Activated CD4-positive, CD25-positive, alpha-beta regulatory T cell (primary cell): Measurements from ENCODE around the gene CCR7.

Experiments
- DNase-seq, 4 experiments: peaks; one replicate each; lab custom pipeline; 2025; lab: John Stamatoyannopoulos, UW

CCR7 gene

DNA sequence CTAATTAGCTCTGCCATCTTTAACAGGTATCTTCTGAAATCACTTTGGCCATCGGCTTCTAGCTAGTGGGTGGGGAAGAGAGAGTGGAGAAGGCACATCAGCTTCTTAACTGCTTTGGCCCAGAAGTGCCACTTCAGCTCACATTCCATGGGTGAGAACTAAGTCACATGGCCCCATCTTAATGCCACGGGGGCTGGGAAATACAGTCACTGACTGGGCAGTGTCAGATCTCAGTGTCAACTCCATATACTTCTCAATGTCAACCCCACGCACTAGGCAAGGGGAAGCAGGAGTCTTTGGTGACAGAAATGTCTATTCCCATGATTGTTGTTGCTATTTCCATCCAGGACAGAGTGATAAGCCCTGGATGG lies 29.4 kb downstream of the CCR7 start:
- no peak for DNase-seq

- DNase-seq = no peak
These were observed 29.8 kb downstream of the CCR7 start for GRCh38 chr17:40535438-40535837.

- no peak for DNase-seq
These were observed 30.7 kb downstream of the CCR7 start for GRCh38 chr17:40534371-40535189.

- DNase-seq = no peak
These were observed 31.4 kb downstream of the CCR7 start for GRCh38 chr17:40533896-40534295.

DNA sequence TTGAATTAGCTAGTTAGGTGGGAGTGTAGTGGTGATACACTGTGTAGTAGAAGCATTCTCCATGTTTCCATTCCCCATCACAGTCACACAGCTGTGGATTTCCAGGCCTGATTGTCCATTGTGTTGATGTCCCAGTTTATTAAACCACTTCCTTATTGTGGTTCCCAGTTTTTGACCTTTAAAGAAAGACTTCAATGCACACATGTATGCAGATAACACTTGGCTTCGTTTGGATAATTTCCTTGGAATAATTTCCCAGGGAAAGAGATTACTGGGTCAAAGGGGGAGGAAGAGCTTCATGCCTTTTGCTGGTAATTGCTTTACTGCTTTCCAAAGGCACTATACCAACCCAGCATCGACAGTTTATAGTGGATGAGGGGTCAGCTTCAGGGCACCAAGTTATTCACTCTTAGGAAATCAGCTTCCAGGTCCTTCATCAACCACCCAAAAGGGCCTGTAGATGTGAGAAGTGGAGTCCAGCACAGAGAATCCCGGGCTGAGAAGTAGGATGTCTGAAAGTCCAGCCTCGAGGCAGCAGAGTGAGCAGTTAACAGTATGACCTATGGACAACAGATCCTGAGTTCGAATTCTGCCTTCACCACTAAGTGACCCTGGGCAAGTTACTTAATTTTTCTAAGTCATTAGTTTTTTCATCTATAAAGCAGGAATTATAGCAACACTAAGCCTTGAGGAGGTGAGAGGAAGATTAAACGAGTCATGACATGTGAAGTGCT lies 32.6 kb downstream of the CCR7 start:
- no peak for DNase-seq

DNA sequence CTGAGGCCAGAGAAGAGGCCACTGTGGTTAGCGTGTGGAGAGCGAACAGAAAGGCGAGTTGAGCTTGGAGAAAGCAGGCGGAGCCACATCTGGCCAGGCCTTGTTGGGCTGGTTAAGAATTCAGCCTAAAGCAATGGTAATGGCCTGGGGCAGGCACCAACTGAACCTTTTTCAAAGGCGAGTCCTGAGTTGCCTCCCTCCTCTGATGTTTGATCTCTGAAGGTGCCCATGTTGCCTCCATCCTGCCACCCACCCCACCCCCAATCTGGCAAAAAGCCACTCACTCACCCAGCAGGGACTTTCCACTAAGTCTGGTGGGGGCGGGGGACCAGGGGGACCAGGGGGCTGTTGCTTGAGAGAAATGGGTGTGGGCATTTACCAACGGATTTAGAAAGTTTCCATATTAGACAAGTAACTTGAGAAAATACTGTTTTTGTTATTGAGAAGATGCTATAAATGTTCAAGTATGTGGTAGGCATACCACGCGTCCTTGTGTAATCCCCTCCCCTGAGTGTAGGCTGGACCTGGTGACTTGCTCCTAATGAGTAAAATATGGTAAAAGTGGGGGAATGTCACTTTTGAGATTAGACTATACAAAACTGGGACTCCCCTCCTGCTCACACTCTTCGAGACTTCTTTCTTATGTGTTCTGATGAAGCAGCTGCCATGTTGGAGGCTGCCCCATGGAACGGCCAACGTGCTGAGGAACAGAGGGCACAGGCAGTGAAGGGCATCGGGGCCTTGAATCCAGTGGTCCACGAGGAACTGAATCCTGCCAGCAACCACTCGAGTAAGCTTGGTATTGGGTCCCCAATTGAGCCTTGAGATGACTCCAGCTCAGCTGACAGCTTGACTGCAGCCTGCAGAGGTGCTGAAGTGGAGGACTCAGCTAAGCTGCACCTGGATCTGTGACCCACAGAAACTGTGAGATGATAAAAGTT lies 34.0 kb downstream of the CCR7 start:
- peak in 3 of 4 experiments; percentile 17 to 34 (median 18) for DNase-seq

DNA sequence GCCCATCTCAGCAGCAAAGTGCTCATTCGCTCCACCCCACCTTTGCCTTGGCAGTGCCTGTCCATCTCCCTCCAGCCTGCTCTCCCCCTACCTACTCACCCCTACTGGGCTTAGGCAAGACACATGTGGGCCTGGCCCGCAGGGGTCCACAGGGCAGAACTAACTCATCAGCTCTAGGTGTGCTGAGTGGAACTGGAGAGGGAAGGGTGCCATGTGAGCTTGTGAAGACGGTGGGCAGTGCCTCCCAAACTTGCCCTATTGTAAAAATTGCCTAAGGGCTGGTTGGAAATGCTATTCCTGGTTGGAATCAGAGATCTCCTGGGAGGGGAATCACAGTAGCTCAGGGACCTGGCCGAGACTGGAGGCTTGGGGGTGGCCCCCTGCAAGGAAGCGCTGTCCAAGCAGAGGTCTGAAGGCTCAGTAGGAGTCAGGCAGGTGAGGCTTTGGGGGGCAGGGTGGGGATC lies 34.7 kb downstream of the CCR7 start:
- DNase-seq = no peak

GRCh38 chr17:40529991-40530390 lies 35.3 kb downstream of the CCR7 start:
- no peak for DNase-seq

- DNase-seq = no peak
These were observed 36.4 kb downstream of the CCR7 start for GRCh38 chr17:40528692-40529417.

DNA sequence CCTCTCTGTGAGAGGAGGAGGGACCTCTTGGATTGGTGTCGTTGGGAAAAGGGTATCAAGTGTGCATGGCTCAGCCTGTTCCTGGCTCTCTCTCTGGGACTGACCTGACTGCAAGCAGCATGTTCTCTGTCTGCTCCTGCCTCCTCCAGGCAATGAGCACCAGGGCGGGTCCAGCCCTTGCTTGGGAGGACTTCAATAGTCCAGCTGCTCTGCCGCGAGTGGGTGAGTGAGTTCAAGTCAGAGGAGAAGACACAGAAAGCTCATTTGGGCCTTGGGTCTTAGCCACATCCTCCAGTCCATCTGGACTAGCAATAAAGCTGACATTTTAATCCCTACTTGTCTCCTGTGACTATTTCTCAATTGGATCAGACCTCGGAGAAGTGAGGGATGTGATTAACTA lies 38.6 kb downstream of the CCR7 start:
- DNase-seq = no peak

DNA sequence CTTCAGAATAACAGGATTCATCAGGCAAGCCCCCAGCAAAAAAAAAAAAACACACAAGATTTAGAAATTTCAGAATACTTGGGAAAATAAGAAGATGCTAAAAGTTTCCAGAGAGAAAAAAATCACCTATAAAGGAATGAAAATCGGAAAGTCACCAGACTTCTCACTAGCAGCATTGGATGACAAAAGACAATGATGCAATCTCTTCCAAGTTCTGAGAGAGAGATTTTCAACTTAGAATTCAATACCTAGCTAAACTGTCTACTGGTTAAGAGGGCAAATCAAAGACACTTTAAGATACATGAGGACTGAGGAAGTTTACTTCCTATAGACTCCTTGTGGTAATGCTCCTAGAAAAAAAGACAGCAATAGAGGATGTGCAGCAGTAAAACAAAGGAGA lies 40.0 kb downstream of the CCR7 start:
- DNase-seq = no peak

- no peak for DNase-seq
These were observed 40.9 kb downstream of the CCR7 start for GRCh38 chr17:40524243-40524965.

DNA sequence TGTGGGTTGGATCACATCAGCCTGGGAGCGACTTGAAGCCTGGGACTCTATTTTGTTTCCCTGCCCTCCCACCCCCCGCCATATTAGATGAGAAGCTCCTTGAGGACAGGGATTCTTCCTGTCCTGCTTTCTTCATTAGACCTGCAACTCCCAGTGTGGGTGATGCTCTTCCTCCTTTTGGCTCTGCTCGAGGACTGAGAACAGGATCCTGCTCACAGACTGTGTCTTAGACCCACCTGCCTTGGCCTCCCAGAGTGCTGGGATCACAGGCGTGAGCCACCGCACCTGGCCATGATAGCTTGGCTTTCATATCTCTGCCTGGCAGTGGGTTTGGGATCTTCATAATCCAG lies 42.3 kb downstream of the CCR7 start:
- no peak for DNase-seq

DNA sequence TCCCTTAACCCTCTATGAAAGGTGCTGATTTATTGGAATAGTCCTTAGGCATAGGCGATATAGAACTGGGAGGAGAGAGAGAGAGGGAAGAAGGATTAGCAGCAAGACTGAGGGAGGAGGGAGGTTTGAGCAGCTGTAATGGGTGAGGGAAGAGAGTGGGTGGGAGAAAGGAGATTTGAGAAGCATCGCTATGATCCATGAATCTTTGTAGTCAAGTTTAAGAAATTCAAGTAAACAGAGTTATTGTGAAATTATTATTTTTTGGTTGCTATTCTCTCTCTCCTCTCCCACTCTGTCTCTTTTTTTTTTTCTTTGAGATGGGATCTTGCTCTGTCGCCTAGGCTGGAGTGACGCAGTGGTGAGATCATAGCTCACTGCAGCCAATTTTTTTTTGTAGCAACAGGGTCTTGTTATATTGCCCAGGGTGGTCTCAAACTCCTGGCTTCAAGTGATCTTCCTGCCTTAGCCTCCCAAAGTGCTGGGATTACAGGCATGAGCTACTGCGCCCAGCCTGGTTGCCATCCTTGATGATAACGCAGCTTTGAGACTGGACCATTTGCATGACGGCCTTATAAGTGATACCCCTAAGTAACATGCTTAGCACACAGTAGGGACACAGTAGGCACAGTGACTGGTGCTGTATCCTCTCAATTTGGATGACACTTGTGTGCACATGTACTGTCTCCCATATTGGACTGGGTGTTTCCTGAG lies 42.9 kb downstream of the CCR7 start:
- DNase-seq = no peak

- no peak for DNase-seq
These were observed 44.2 kb downstream of the CCR7 start for GRCh38 chr17:40520991-40521453.

DNA sequence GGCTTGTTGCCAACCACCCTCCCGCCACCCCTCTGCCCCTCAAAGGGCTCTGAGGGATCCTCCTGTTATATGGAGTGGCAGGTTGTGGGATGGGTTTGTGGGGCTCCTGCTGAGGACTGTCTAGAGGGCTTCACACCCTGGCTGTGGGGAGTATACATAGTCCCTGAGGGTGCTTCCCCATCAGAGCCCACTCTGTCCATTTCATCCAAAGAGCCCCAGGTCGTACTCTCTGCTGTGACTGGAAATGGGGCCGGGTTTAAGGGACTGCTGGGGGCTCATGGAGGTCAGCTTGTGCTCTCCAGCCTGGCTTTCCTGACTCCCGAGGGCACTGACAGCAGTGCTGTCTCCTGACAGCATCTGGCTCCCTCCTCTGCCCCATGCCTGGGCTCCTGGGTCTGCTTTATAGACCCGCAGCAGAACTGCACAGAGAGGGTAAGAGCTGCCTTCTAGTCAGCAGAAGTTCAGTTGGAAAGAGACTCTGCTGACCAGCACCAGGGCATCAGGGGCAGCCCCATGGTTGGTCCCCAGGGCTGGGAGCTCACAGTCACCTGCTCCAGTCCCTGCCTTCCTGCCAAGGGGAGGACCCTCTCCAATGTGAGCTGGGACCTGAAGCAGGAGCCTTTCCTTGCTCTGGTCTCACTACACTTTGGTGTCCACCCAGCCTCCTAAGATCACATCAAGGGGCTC lies 46.0 kb downstream of the CCR7 start:
- no peak for DNase-seq

DNA sequence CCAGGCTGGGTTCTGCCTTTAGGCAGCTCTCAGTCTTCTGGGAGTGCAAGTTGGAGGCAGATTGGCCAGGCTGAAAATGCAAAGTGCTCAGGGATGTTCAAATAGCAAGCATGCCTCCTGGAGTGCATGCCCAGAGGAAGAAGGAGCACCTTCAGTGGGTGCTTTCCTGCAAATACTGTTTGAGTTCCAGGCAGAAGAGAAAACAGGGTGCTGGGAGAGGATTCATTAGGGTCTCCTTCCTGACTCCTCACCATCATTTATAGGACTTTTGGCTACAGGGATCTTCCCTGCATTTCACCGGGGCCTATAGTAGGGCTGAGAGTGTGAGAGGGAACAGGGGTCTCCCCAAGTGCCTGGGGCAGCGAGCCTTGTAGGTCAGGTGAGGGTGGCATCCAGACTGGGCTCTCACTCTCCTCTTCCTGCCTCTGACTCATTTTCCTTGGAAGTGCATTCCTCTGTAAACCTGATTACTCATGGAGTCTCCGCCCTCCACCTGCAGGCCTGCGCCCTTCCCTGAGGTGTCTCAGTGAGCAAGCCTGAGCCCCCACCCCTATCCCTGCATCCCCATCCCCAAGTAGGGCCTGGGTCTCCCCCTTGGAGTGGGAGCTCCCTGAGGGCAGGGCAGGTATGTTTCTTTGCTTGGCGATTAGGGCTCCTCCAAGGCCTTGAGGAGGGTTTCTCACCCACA lies 46.7 kb downstream of the CCR7 start:
- no peak for DNase-seq

DNA sequence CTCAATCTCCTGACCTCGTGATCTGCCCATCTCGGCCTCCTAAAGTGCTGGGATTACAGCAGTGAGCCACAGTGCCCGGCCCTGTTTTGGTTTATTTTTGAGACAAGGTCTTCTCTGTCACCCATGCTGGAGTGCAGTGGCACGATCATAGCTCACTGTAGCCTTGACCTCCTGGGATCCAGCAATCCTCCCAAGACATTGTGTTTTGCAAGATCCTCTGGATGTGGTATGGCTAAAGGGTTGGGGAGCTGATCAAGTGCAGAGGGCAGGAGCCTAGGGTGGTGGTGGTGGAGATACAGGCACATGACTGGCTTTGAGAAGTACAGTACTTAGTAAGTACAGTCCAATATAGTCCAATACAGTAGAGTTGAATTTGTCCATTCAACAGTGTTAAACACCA lies 47.3 kb downstream of the CCR7 start:
- DNase-seq = no peak

- DNase-seq = no peak
These were observed 48.0 kb downstream of the CCR7 start for GRCh38 chr17:40517286-40517662.
